ENCODE results near the gene CPLANE2.
"Not testable (repeated sequence)": the region's sequence is repeated elsewhere in the genome, so short reads cannot be mapped to it uniquely, and the experiment has no call there.

CPLANE2 gene

DNA sequence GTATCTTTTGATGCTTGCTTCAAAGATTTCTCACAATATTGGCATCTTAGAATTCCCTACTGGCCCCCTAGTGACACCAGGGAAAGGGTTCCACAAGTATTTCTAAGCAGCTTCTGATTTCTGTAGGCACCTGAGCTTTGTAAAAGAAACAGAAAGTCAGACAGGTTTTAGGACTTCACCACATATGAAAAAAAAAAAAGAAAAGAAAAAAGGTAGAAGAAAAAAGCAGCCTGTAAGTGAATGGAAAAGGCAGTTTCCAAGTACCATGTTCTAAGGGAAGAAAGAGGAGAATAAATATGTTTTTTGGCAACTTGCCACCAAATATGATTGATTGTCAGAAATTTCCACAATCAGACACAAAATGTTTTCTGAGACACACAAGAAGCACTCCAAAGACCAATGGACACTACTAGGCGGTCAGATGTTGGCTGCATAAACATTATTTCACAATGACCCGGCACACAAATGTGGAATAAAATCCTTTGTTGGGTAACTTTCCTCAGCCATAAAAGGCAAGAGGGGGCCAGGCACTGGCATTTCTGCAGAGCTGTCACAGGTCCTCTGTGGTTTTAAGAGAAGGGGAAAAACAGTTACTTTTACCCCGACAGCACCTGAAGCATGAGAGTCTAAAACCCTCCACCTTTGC, 12.7 kb upstream of the CPLANE2 start:
- no peak for DNase-seq (ENCODE audit: extremely low read depth, low read depth)
- H3K4me3 ChIP-seq (replicated peaks; ENCODE audit: low read depth, low read length), result no peak overlapping the region
- TF ChIP-seq, protein P1, sequence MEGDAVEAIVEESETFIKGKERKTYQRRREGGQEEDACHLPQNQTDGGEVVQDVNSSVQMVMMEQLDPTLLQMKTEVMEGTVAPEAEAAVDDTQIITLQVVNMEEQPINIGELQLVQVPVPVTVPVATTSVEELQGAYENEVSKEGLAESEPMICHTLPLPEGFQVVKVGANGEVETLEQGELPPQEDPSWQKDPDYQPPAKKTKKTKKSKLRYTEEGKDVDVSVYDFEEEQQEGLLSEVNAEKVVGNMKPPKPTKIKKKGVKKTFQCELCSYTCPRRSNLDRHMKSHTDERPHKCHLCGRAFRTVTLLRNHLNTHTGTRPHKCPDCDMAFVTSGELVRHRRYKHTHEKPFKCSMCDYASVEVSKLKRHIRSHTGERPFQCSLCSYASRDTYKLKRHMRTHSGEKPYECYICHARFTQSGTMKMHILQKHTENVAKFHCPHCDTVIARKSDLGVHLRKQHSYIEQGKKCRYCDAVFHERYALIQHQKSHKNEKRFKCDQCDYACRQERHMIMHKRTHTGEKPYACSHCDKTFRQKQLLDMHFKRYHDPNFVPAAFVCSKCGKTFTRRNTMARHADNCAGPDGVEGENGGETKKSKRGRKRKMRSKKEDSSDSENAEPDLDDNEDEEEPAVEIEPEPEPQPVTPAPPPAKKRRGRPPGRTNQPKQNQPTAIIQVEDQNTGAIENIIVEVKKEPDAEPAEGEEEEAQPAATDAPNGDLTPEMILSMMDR (IDR thresholded peaks at IDR 0.05; ENCODE audit: low read depth, low read length, missing control alignments), result no peak

DNA sequence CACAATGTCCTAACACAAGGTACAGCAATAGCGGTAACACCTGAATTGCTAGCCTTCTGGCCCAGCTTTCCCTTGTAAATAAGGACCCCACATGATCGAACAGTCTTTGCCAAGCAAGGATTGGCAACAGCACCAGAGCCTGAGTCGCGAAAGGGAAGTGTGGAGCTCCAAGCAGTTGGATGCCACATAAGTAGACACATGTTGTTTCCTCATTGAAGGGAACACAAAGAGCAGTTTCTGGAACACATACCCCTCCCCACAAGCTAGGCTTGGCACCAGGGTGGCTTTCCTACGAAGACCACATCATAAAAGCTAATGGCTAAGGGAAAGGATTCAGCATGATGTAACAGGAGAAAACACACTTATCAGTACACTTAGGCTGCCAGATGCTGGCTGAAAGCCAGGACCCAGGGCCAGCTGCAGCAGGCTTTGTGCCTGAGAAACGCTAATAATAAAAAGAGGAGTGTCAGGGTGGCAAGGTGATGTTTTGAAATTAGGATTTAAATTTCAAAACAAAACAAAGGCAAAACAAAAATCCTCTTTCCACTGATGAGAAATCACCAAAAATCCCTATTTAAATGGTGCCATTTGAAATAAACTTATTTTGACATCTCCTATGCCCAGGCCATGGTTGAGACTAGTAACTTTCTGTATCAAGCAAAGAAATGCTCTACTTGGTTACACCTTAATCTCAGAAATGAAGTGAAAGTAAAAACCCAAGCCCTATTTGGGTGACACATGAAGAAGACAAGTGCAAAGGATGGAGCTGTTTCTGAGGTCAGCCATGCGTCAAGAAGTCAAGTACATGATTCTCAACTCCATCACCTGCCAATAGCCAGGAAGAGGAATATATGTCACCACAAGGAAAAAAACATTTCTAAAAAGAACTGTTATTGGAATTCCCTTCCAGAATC, 11.9 kb upstream of the CPLANE2 start:
- peak; percentile 39 for DNase-seq (ENCODE audit: extremely low read depth, low read depth)
- H3K4me3 ChIP-seq (replicated peaks; ENCODE audit: low read depth, low read length), result no peak overlapping the region
- TF ChIP-seq, protein P1 (IDR thresholded peaks at IDR 0.05; ENCODE audit: low read depth, low read length, missing control alignments), result no peak

DNA sequence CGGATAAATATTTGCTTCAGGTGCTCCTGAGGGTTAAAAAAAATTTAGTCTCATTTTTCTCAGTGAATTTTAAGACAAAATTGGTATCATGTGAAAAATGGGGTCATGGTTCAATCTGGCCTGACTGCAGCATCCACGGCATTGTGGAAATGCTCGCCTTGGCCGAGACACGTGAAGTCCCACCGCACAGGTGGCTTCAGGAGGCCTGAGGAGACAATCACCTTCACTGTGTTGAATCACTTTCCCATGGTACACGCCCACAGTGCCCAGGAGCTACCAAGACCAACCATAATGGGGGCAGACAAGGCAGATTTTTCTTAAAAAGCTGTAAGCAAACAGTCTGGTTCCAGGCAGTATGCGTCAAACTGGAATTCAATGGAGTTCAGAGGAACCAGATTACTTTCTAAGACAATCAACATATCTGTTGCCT, 11.0 kb upstream of the CPLANE2 start:
- no peak overlapping the region for H3K4me3 ChIP-seq (replicated peaks; ENCODE audit: low read depth, low read length)
- DNase-seq (ENCODE audit: extremely low read depth, low read depth), result no peak
- TF ChIP-seq, protein P1 (IDR thresholded peaks at IDR 0.05; ENCODE audit: low read depth, low read length, missing control alignments), result no peak

DNA sequence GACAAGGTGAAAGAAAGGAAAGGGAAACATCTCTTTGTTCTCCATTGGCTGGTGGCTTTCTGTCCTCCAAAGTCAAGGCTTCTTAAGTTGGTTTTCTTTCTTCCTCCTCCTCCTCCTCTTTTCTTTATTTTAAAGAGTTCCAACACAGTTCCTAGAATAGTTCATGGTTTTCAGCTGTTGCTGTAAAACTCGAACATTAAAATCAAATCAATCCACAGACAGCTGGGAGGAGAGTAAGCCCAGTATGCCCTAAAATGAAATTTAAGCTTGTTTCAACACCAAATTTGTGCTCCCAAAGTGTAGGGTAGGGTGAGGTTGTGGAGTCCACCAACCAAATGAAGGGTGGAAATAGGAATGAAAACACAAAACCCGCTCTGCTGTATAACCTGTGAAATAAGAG, 10.5 kb upstream of the CPLANE2 start:
- TF ChIP-seq, protein P1 (IDR thresholded peaks at IDR 0.05; ENCODE audit: low read depth, low read length, missing control alignments), result no peak
- H3K4me3 ChIP-seq (replicated peaks; ENCODE audit: low read depth, low read length), result no peak overlapping the region
- DNase-seq (ENCODE audit: extremely low read depth, low read depth), result no peak

DNA sequence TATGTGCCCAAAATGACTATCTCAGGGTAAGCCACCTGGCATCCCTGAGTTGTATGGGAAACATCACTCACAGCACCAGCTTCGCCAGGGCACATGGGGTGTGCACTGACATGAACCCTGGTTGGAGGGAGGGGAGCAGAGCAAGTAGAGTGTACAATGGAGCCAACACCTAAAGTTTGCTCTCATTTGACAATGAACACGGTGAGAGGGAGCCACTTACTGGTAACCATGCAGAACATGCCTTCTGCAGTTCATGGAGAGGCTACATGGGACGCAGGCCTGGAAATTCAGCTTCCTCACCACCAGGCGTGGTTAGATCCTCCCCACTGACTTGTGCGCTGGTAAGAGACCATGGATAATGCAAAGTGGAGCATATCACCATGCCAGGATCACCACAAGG, 10.0 kb upstream of the CPLANE2 start:
- no peak overlapping the region for H3K4me3 ChIP-seq (replicated peaks; ENCODE audit: low read depth, low read length)
- DNase-seq (ENCODE audit: extremely low read depth, low read depth), result no peak
- TF ChIP-seq, protein P1 (IDR thresholded peaks at IDR 0.05; ENCODE audit: low read depth, low read length, missing control alignments), result no peak

DNA sequence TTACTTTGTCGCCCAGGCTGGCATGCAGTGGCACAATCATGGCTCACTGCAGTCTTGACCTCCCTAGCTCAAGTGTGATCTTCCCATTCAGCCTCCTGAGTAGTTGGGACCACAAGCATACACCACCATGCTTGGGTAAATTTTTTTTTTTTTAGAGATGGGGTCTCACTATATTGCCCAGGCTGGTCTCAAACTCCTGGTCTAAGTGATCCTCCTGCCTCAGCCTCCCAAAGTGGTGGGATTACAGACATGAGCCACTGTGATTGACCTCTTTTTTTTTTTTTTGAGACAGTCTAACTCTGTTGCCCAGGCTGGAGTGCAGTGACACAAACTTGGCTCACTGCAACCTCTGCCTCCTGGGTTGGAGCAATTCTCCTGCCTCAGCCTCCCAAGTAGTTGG, 9.3 kb upstream of the CPLANE2 start:
- not testable (repeated sequence) for H3K4me3 ChIP-seq (replicated peaks; ENCODE audit: low read depth, low read length); DNase-seq (ENCODE audit: extremely low read depth, low read depth)

DNA sequence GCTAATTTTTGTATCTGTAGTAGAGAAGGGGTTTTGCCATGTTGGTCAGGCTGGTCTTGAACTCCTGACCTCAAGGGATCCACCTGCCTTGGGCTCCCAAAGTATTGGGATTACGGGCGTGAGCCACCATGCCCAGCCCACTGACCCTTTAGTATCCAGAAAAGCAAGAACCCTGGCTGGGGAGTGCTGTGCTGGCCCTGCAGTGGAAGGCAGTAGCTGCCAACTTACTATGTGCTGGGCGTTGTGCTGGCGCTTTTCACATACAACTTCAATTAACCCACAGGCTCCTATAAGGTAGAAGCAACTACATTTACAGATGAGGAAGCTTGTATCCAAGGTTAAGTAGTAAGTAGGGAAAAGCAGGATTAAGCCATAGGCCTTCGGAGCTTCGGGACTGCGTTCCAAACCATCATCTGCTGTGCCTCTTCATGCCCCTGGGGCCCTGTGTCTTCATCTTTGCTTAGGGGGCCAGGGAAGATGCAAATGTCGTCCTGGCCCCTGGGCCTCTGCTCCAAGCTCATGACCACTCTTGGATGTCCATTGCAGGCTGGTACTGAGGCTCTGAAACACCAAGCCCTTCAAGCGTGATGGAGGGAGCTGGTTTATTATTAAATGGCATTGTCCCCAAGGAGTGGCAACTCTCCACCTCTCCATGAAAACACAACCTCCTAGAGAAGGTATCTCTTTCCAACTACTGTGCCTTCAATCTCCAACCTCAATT, 8.7 kb upstream of the CPLANE2 start:
- H3K4me3 ChIP-seq (replicated peaks; ENCODE audit: low read depth, low read length), result no peak overlapping the region
- no peak for DNase-seq (ENCODE audit: extremely low read depth, low read depth)
- TF ChIP-seq, protein P1 (IDR thresholded peaks at IDR 0.05; ENCODE audit: low read depth, low read length, missing control alignments), result no peak

Data from HFF-Myc (cell line).